NCI-H2171 treated with DMSO at 0.1 percent for 48 hours (cell line): Measurements from ENCODE around the gene CCDC171.
"Not testable (repeated sequence)": the region's sequence is repeated elsewhere in the genome, so short reads cannot be mapped to it uniquely, and the experiment has no call there.

Source experiments
- DNase-seq: peaks from one replicate; lab custom pipeline; 2025; lab: John Stamatoyannopoulos, UW

CCDC171 gene

DNA sequence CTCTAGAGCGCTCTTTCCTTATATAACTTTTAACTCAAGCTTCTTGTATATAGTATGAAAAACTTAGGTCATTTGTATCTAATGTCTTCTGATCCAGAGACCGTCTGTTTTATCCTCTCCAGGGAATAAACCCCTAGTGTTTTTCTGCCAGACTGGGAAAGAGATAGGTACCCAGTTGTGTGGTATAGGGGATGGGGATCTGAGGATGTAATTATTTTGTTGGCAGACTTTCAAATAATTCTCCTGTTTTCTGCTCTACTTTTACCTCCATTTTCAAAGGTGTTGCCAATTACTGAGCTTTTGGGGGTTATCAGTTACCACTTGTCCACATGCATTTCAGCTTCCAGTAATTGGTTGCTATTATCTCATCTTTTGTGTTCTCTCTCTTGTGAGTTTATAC is 17.9 kb downstream of the CCDC171 start:
- peak; percentile 93 for DNase-seq

GRCh38 chr9:15572200-15572770 is 19.4 kb downstream of the CCDC171 start:
- DNase-seq, result peak; percentile 63

GRCh38 chr9:15576350-15577050 is 23.7 kb downstream of the CCDC171 start:
- no peak for DNase-seq

- no peak for DNase-seq
Measured at GRCh38 chr9:15578714-15579113, 25.9 kb downstream of the CCDC171 start.

GRCh38 chr9:15584379-15584778 is 31.5 kb downstream of the CCDC171 start:
- no peak for DNase-seq

- DNase-seq, result peak; percentile 23
Measured at GRCh38 chr9:15592317-15592716, 39.5 kb downstream of the CCDC171 start.

GRCh38 chr9:15592940-15593339 is 40.1 kb downstream of the CCDC171 start:
- DNase-seq, result not testable (repeated sequence)

DNA sequence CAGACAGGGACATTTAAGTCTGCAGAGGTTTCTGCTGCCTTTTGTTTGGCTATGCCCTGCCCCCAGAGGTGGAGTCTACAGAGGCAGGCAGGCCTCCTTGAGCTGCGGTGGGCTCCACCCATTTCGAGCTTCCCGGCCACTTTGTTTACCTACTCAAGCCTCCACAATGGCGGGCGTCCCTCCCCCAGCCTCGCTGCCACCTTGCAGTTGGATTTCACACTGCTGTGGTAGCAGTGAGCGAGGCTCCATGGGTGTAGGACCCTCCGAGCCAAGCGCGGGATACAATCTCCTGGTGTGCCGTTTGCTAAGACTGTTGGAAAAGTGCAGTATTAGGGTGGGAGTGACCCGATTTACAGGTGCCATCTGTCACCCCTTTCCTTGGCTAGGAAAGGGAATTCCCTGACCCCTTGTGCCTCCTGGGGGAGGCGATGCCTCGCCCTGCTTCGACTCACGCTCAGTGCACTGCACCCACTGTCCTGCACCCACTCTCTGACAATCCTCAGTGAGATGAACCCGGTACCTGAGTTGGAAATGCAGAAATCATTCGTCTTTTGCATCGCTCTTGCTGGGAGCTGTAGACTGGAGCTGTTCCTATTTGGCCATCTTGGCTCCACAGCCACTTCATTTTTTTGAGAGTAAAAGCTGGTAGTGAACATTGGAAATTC is 48.0 kb downstream of the CCDC171 start:
- not testable (repeated sequence) for DNase-seq

GRCh38 chr9:15606643-15607472 is 54.0 kb downstream of the CCDC171 start:
- DNase-seq, result peak; percentile 58

DNA sequence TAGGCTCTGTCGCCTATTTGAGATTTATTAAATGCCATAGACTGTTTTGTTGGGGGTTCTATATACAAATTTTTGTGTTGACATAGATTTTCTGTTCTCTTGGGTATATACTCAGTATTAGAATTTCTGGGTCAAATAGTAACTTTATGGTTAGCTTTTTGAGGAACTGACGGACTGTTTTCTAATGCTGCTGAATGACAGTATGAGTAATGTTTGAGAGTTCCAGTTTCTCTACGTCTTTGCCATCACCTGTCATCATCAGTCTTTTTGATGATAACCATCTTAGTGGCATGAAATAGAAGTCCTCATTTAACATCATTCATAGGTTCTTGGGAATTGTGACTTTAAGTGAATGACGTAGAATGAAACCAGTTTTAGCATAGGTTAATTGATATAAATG is 60.1 kb downstream of the CCDC171 start:
- DNase-seq, result no peak

GRCh38 chr9:15617782-15618181 is 64.9 kb downstream of the CCDC171 start:
- DNase-seq, result no peak

DNA sequence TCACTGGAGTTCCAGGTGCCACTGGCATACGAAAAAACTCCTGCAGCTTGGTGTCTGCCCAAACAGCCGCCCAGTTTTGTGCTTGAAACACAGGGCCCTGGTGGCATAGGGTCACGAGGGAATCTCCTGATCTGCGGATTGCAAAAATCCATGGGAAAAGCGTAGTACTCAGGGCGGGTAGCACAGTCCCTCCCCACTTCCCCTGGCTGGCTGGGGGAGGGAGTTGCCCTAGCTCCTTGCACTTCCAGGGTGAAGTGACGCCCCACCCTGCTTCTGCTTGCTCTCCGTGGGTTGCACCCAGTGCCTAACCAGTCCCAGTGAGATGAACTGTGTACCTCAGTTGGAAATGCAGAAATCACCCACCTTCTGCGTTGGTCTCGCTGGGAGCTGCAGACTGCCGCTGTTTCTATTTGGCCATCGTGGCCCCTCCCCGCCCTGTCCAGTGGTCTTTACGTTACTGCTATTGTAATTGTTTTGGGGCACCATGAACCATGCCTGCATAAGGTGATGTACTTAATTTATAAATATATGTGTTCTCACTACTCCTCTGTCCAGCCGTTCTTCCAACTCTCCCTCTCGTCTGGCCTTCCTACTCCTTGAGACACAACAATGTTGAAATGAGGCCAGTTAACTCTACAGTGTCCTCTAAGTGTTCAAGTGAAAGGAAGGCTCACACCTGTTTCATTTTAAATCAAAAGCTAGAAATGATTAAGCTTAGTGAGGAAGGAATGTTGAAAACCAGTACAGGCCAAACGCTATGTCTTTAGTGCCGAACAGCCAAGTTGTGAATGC is 65.9 kb downstream of the CCDC171 start:
- no peak for DNase-seq

- peak; percentile 21 for DNase-seq
Measured at GRCh38 chr9:15622318-15622971, 69.6 kb downstream of the CCDC171 start.

DNA sequence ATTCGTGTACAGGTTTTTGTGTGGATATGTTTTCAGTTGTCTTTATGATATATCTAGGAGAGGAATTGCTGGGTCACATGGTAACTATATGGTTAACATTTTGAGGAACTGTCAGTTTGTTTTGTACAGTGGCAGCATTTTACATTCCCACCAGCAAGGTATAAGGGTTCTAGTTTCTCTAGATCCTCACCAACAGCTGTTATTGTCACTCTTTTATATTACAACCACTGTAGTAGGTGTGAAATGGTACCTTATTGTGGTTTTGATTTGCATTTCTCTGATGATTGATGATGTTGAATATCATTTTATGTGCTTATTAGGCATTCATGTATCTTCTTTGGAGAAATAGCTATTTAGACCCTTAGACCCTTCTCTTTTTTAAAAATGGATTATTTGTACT is 82.9 kb downstream of the CCDC171 start:
- no peak for DNase-seq

- DNase-seq, result no peak
Measured at GRCh38 chr9:15640121-15640520, 87.3 kb downstream of the CCDC171 start.

GRCh38 chr9:15641291-15641690 is 88.4 kb downstream of the CCDC171 start:
- DNase-seq, result no peak

DNA sequence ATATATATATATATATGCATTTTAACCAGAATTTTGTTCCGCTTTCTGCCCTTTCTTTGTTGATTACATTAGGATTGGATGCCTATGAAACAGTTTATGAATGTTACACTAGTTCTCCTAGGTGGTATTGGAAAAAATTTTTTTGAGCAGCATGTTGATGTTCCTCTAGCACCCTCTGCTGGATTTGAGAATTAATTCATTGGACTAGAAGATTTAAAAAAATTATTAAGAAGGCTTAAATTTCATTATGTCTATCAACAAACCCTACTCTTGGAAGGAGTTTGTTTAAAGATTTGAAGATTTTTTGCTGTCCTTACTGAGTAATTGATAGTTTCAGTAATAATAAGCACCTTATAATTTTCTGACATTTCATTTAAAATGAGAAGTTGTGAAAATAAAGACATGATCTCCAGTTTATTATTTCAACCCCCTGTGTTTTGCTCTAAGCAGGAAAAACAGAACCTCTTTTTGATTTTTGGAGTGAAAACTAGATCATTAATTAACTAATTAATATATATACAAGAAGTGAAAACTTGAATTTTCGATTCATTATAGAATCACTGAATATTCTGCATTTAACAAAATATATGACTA is 89.6 kb downstream of the CCDC171 start:
- peak; percentile 58 for DNase-seq

- DNase-seq, result no peak
Measured at GRCh38 chr9:15670246-15670645, 117.4 kb downstream of the CCDC171 start.

GRCh38 chr9:15670894-15671293 is 118.1 kb downstream of the CCDC171 start:
- no peak for DNase-seq

DNA sequence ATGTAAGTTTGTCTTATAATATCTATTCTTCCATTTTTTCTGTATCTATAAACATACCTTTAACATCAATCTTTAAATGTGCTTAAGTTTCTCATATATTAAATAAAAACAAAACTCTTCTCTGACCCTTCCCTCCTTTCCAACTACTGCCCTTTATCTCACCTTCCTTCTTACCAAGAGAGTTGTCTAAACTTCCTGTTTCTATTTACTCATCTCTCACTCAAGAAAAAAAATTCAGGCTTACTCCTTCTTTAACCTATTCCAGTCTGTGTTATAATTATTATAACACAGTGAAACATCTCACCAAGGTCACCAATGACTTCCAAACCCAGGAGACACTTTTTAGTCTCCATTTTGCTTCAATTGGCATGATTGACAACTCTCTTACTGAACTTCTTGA is 140.9 kb downstream of the CCDC171 start:
- no peak for DNase-seq

- DNase-seq, result peak; percentile 12
Measured at GRCh38 chr9:15696979-15697378, 144.1 kb downstream of the CCDC171 start.
